Measurements from ENCODE around the gene RGS13. TPM values are rescaled to one million over a fixed set of nuclear protein-coding genes. Genes with fewer than 3 reads are reported as not detected.

Gene RGS13
- total RNA-seq, 3 donors from 2014 or later (not counting 1 experiment from before 2014, with no cell fraction given), result 0.45 to 1.3 (median 0.77) TPM

- peak overlapping the region; percentile 78 for H3K4me3 Mint-ChIP-seq
- H3K4me3 ChIP-seq (ENCODE audit: low read length), result no peak overlapping the region
- no peak for DNase-seq
- peak overlapping the region; percentile 80 to 96 for H3K27ac Mint-ChIP-seq
- no CpG with 5 or more reads among the region's 2 CpGs for WGBS (ENCODE audit: insufficient coverage)
- no peaks in the 10 kb centered on the region for H3K9me3 Mint-ChIP-seq
- H3K27ac ChIP-seq (ENCODE audit: low read length), result no peak overlapping the region
- no peak for ATAC-seq
- peaks cover 29 to 45% of the 10 kb centered on the region in 2 donors for H3K4me1 Mint-ChIP-seq
- no peaks in the 10 kb centered on the region for H3K27me3 Mint-ChIP-seq (ENCODE audit: low read depth in 2 of 2)
- H3K4me1 ChIP-seq (ENCODE audit: control insufficient read depth, insufficient read depth, low read length), result peaks cover 14% of the 10 kb centered on the region
- no peak for TF ChIP-seq CTCF (IDR thresholded peaks at IDR 0.05)
- H3K36me3 ChIP-seq (ENCODE audit: control insufficient read depth, insufficient read depth, low read length), result no peaks in the 10 kb centered on the region
- intact Hi-C loops (cut with micrococcal nuclease), result loop anchor here (1.0 to 10.0 kb wide), 6 partner anchors 33 to 516 kb away; partner anchors contain the start of genes CDC73, RGS1 and RGS2
- H3K9me3 ChIP-seq (ENCODE audit: control insufficient read depth, insufficient read depth, low read length), result no peaks in the 10 kb centered on the region
- H3K36me3 Mint-ChIP-seq, result no peaks in the 10 kb centered on the region
- no peaks in the 10 kb centered on the region for H3K27me3 ChIP-seq (ENCODE audit: control insufficient read depth, insufficient read depth, low read length)
Observed at GRCh38 chr1:192608671-192609070, 27.3 kb upstream of the RGS13 start.

DNA sequence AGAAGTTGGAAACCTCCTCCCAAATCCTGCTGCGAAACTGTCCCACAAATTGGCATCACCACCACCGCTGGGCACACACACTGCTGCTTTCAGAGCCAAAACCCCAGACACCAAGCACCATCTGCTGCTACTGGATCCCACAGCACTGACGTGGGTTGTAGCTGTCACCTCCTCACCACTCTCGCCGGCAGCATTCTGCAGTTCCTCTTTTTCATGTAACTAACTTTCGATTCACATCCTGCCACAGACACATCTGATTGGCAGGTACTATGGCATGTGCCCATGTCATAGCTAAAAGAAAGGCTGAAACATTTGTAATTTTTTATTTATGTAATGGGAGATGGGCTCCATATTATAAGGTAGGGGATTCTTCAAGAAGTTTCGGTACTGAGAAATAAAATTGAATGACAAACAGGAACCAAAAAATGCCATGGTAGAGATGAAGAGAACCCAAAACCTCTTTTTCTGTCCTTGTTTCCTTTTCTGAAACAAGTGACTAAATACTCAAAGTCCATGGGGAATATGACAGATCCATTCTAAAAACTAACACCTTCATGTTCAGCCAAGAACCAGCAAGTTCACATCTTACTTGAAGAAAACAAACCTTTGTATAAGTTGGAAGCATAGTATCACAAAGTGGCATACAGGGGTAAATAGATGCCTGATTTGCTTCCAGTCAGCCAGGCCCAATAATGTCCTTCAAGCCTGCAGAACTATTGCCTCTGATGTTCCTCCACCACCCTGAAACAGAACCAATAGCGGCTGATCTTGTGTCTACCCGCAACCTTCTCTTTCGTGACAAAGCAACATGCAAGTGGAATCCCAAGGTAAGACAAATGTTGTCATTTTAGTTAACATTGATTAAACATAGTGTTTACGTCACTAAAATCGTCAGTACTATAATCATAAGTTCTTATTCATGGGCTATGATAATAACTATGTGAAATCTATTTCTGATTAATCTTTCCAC, 26.6 kb upstream of the RGS13 start:
- Mint-ChIP-seq H3K4me1 (peaks cover 27 to 43% of the 10 kb centered on the region in 2 donors), H3K4me3 (peak overlapping the region; percentile 78), H3K36me3 (no peaks in the 10 kb centered on the region), H3K27ac (peak overlapping the region; percentile 80 to 96), H3K27me3 (ENCODE audit: low read depth in 2 of 2) (peaks cover 0 to 3% of the 10 kb centered on the region in 2 donors), H3K9me3 (no peaks in the 10 kb centered on the region)
- peak; percentile 75 to 83 for DNase-seq
- ATAC-seq, result peak; percentile 87 to 94 (median 93)
- Histone ChIP-seq H3K9me3 (ENCODE audit: control insufficient read depth, insufficient read depth, low read length) (no peaks in the 10 kb centered on the region), H3K36me3 (ENCODE audit: control insufficient read depth, insufficient read depth, low read length) (no peaks in the 10 kb centered on the region), H3K4me3 (ENCODE audit: low read length) (no peak overlapping the region), H3K27me3 (ENCODE audit: control insufficient read depth, insufficient read depth, low read length) (no peaks in the 10 kb centered on the region), H3K4me1 (ENCODE audit: control insufficient read depth, insufficient read depth, low read length) (peaks cover 14% of the 10 kb centered on the region), H3K27ac (ENCODE audit: low read length) (peak overlapping the region; percentile 70)
- WGBS (ENCODE audit: insufficient coverage), result 30% methylated on average over 10 of the region's 12 CpGs
- no peak for TF ChIP-seq CTCF (IDR thresholded peaks at IDR 0.05)
- intact Hi-C loops (cut with micrococcal nuclease), result loop anchor here (1.0 to 10.0 kb wide), 6 partner anchors 34 to 515 kb away; partner anchors contain the start of genes CDC73, RGS1 and RGS2

GRCh38 chr1:192610112-192610889, 25.6 kb upstream of the RGS13 start:
- H3K36me3 Mint-ChIP-seq, result no peaks in the 10 kb centered on the region
- no peaks in the 10 kb centered on the region for H3K9me3 ChIP-seq (ENCODE audit: control insufficient read depth, insufficient read depth, low read length)
- peak overlapping the region in 1 of 2 donors; percentile 96 for H3K27ac Mint-ChIP-seq
- H3K27ac ChIP-seq (ENCODE audit: low read length), result no peak overlapping the region
- peak in 1 of 2 donors; percentile 70 for DNase-seq
- no peak overlapping the region for H3K4me3 ChIP-seq (ENCODE audit: low read length)
- H3K9me3 Mint-ChIP-seq, result no peaks in the 10 kb centered on the region
- no peaks in the 10 kb centered on the region for H3K27me3 ChIP-seq (ENCODE audit: control insufficient read depth, insufficient read depth, low read length)
- TF ChIP-seq CTCF (IDR thresholded peaks at IDR 0.05), result peak; percentile 88
- H3K4me3 Mint-ChIP-seq, result no peak overlapping the region
- WGBS (ENCODE audit: insufficient coverage), result 100% methylated on average over 1 of the region's 3 CpGs
- peaks cover 0 to 3% of the 10 kb centered on the region in 2 donors for H3K27me3 Mint-ChIP-seq (ENCODE audit: low read depth in 2 of 2)
- ATAC-seq, result no peak
- no peaks in the 10 kb centered on the region for H3K36me3 ChIP-seq (ENCODE audit: control insufficient read depth, insufficient read depth, low read length)
- H3K4me1 Mint-ChIP-seq, result peaks cover 21 to 37% of the 10 kb centered on the region in 2 donors
- intact Hi-C loops (cut with micrococcal nuclease), result no loop called here
- H3K4me1 ChIP-seq (ENCODE audit: control insufficient read depth, insufficient read depth, low read length), result peaks cover 14% of the 10 kb centered on the region
